SU-DHL-6 (cell line): ENCODE measurements around the gene RHBDD2.

Experiments used
- CTCF ChIP-seq: fragments of 200-600 bp; sonication (generic); IDR thresholded peaks from one replicate; pipeline ENCODE4 v1.5.1; 2017; ENCODE audit warnings: antibody characterized with exemption, mild to moderate bottlenecking, low read length, moderate library complexity; ENCODE audit not compliant: insufficient read depth, poor library complexity, severe bottlenecking
- EZH2phosphoT487 ChIP-seq: fragments of 200-600 bp; sonication (generic), shearing (Covaris generic); conservative IDR thresholded peaks from 2 replicates; pipeline ENCODE4 v1.6.1; 2018; ENCODE audit warnings: mild to moderate bottlenecking, antibody characterized with exemption, low read length, moderate library complexity, mixed read lengths

DNA sequence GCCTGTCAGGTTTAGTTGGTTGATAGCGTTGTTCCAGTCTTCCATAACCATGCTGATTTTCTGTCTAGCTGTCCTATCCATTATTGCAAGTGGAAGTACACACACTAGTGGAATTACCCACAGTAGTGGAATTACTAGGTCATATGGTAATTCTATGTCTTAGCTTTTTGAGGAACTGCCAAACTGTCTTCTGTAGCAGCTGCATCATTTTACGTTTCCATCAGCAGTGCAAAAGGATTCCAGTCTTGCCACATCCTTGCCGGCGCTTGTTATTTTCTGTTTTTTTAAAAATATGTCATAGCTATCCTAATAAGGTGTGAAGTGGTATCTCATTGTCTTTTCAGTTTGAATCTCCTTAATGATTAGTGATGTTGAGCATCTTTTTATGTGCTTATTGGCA, 17.2 kb upstream of the RHBDD2 start:
- TF ChIP-seq CTCF (no peak), EZH2phosphoT487 (no peak)
